H1 (cell line): Measurements from ENCODE around the gene ACACB. TPM values are rescaled to one million over a fixed set of nuclear protein-coding genes. Genes with fewer than 3 reads are reported as not detected.

Source experiments
- CTCF ChIA-PET: fragments of 300-600 bp; sonication (Branson Sonifier 250); formaldehyde crosslinking; loops from one replicate; lab custom pipeline; 2021; ENCODE audit not compliant: partially characterized antibody; lab: Charles Lee
- POLR2A ChIA-PET: fragments of 300-600 bp; sonication (Branson Sonifier 250); formaldehyde crosslinking; loops from one replicate; lab custom pipeline; 2021; ENCODE audit warnings: inconsistent platforms; ENCODE audit not compliant: partially characterized antibody; lab: Charles Lee
- DNase-seq, 2 experiments: peaks; one replicate each; pipeline versions ENCODE4 v3.0.0 to v3.0.0-alpha.2; 2010 to 2022; ENCODE audit warnings: low spot score in 2 of 2, low read depth in 1 of 2, mixed read lengths in 1 of 2
- FAIRE-seq: peaks from 2 replicates; lab custom pipeline; 2011; peaks lifted over from hg19 to GRCh38; lab: Jason Lieb, UNC
- H2AFZ ChIP-seq: 2 replicates; pipeline ENCODE4 v1.8.1; 2012; ENCODE audit warnings: low read length, inconsistent platforms
- H2AK5ac ChIP-seq: 2 replicates; pipeline ENCODE4 v1.6.1; 2013; ENCODE audit warnings: low read depth, low read length
- H2BK120ac ChIP-seq: replicated peaks from 2 replicates; pipeline ENCODE3; 2013; ENCODE audit warnings: low read depth, low read length, inconsistent platforms
- H2BK12ac ChIP-seq: 2 replicates; pipeline ENCODE4 v1.6.1; 2013; ENCODE audit warnings: low read depth, low read length
- H2BK15ac ChIP-seq: 2 replicates; pipeline ENCODE4 v1.6.1; 2013; ENCODE audit warnings: low read length
- H2BK20ac ChIP-seq: 2 replicates; pipeline ENCODE4 v1.6.1; 2013; ENCODE audit warnings: low read length
- H2BK5ac ChIP-seq: 2 replicates; pipeline ENCODE4 v1.6.1; 2013; ENCODE audit warnings: low read depth, low read length
- H3K14ac ChIP-seq: 2 replicates; pipeline ENCODE4 v1.6.1; 2013; ENCODE audit warnings: inconsistent platforms; ENCODE audit not compliant: insufficient read length
- H3K18ac ChIP-seq: 2 replicates; pipeline ENCODE4 v1.6.1; 2013; ENCODE audit warnings: low read length; ENCODE audit errors: extremely low read depth
- H3K23ac ChIP-seq: 2 replicates; pipeline ENCODE4 v1.6.1; 2013; ENCODE audit warnings: inconsistent platforms; ENCODE audit not compliant: insufficient read length
- H3K23me2 ChIP-seq: 2 replicates; pipeline ENCODE4 v1.6.1; 2013; ENCODE audit warnings: low read depth, low read length
- H3K27ac ChIP-seq: 2 replicates; pipeline ENCODE4 v1.6.1; 2011; ENCODE audit warnings: low read depth, low read length, inconsistent platforms
- H3K27me3 ChIP-seq, 4 experiments: replicated peaks in 1 of 4; 1 replicate in 1 of 4; 2 replicates in 3 of 4; pipeline versions ENCODE4 v1.6.1 to v1.8.1; 2011 to 2013; ENCODE audit warnings: low read length in 3 of 4, mild to moderate bottlenecking in 3 of 4, inconsistent platforms in 2 of 4, mixed read lengths in 2 of 4, moderate library complexity in 1 of 4; ENCODE audit not compliant: control insufficient read depth in 3 of 4, insufficient read depth in 3 of 4; ENCODE audit errors: extremely low read depth in 1 of 4
- H3K36me3 ChIP-seq, 4 experiments: 2 replicates each; pipeline versions ENCODE4 v1.6.1 to v1.8.1; 2011 to 2013; ENCODE audit warnings: mild to moderate bottlenecking in 4 of 4, low read length in 3 of 4, moderate library complexity in 2 of 4, control low read depth in 1 of 4, inconsistent platforms in 1 of 4; ENCODE audit not compliant: insufficient read depth in 4 of 4, control insufficient read depth in 2 of 4
- H3K4ac ChIP-seq: replicated peaks from 2 replicates; pipeline ENCODE3; 2013; ENCODE audit warnings: low read length, low read depth, mixed read lengths, inconsistent platforms; ENCODE audit not compliant: insufficient read length
- H3K4me1 ChIP-seq, 4 experiments: replicated peaks in 1 of 4; 1 replicate in 1 of 4; 2 replicates in 3 of 4; pipeline versions ENCODE4 v1.6.1 to v1.8.1; 2011 to 2013; ENCODE audit warnings: low read length in 3 of 4, inconsistent platforms in 2 of 4, mixed read lengths in 1 of 4; ENCODE audit not compliant: insufficient read depth in 4 of 4, control insufficient read depth in 3 of 4
- H3K4me2 ChIP-seq, 2 experiments: 2 replicates each; pipeline versions ENCODE4 v1.6.1 to v1.8.1; 2011 to 2013; ENCODE audit warnings: low read depth in 2 of 2, low read length in 2 of 2, control low read depth in 1 of 2, inconsistent platforms in 1 of 2, mild to moderate bottlenecking in 1 of 2; ENCODE audit not compliant: insufficient read depth in 1 of 2
- H3K4me3 ChIP-seq, 4 experiments: fragments of 200-600, 300-600 bp in 1 of 4; sonication (generic), shearing (Covaris generic), sonication (Bioruptor Twin) in 1 of 4; 2 replicates each; pipeline versions ENCODE4 v1.5.1 to v1.8.1; 2011 to 2016; ENCODE audit warnings: low read length in 4 of 4, low read depth in 3 of 4, control low read depth in 2 of 4, inconsistent platforms in 2 of 4, mild to moderate bottlenecking in 2 of 4, mixed read lengths in 1 of 4, moderate library complexity in 1 of 4; ENCODE audit not compliant: insufficient read depth in 2 of 4; ENCODE audit errors: extremely low read depth in 1 of 4
- H3K56ac ChIP-seq: replicated peaks from 2 replicates; pipeline ENCODE3; 2013; ENCODE audit warnings: low read depth, mild to moderate bottlenecking, mixed read lengths, low read length, inconsistent platforms; ENCODE audit not compliant: insufficient read length
- H3K79me1 ChIP-seq: 2 replicates; pipeline ENCODE4 v1.6.1; 2013; ENCODE audit warnings: low read depth, low read length, control low read depth
- H3K79me2 ChIP-seq, 2 experiments: 2 replicates each; pipeline versions ENCODE4 v1.6.1 to v1.8.1; 2012 to 2013; ENCODE audit warnings: low read length in 2 of 2, mild to moderate bottlenecking in 2 of 2, inconsistent platforms in 1 of 2; ENCODE audit not compliant: insufficient read depth in 2 of 2, control insufficient read depth in 1 of 2
- H3K9ac ChIP-seq, 4 experiments: replicated peaks in 1 of 4; 1 replicate in 1 of 4; 2 replicates in 3 of 4; pipeline versions ENCODE4 v1.6.1 to v1.8.1; 2011 to 2013; ENCODE audit warnings: low read depth in 3 of 4, low read length in 3 of 4, control low read depth in 2 of 4, mild to moderate bottlenecking in 2 of 4, moderate library complexity in 2 of 4, inconsistent platforms in 1 of 4; ENCODE audit errors: extremely low read depth in 1 of 4
- H3K9me3 ChIP-seq, 2 experiments: 2 replicates each; pipeline versions ENCODE4 v1.6.1 to v1.8.1; 2012 to 2013; ENCODE audit warnings: mild to moderate bottlenecking in 2 of 2, moderate library complexity in 2 of 2, control low read depth in 1 of 2, inconsistent platforms in 1 of 2, low read depth in 1 of 2, low read length in 1 of 2, mixed read lengths in 1 of 2; ENCODE audit not compliant: insufficient read depth in 2 of 2
- H4K20me1 ChIP-seq, 2 experiments: replicated peaks in 1 of 2; 2 replicates each; pipeline versions ENCODE3 to v1.8.1; 2011 to 2013; ENCODE audit warnings: inconsistent platforms in 2 of 2, low read length in 2 of 2, mild to moderate bottlenecking in 1 of 2; ENCODE audit not compliant: insufficient read depth in 2 of 2, control insufficient read depth in 1 of 2
- H4K5ac ChIP-seq: 2 replicates; pipeline ENCODE4 v1.6.1; 2013; ENCODE audit warnings: low read length, low read depth, mixed read lengths, inconsistent platforms; ENCODE audit not compliant: insufficient read length
- H4K8ac ChIP-seq: 2 replicates; pipeline ENCODE4 v1.8.0; 2013; ENCODE audit warnings: mild to moderate bottlenecking, moderate library complexity, low read length, inconsistent platforms; ENCODE audit not compliant: insufficient read depth; ENCODE audit errors: extremely low read depth
- H4K91ac ChIP-seq: replicated peaks from 2 replicates; pipeline ENCODE3; 2013; ENCODE audit warnings: low read length, mixed read lengths, inconsistent platforms; ENCODE audit not compliant: insufficient read length
- BCL11A ChIP-seq, 2 experiments: IDR thresholded peaks; one replicate each; pipeline ENCODE4 v1.6.1; 2011; ENCODE audit warnings: low read depth in 2 of 2, low read length in 2 of 2, mild to moderate bottlenecking in 2 of 2
- BRCA1 ChIP-seq: IDR thresholded peaks from 2 replicates; pipeline ENCODE4 v1.6.1; 2012; ENCODE audit warnings: low read depth, low read length, improper control_type of control experiment
- CEBPB ChIP-seq: IDR thresholded peaks from 2 replicates; pipeline ENCODE4 v1.6.1; 2012; ENCODE audit warnings: low read depth, low read length
- CHD1 ChIP-seq: IDR thresholded peaks from 2 replicates; pipeline ENCODE4 v1.6.1; 2012; ENCODE audit warnings: low read depth, low read length, improper control_type of control experiment
- JUN ChIP-seq: IDR thresholded peaks from 2 replicates; pipeline ENCODE4 v1.6.1; 2011; ENCODE audit warnings: low read depth, mild to moderate bottlenecking, improper control_type of control experiment, low read length
- KDM4A ChIP-seq: IDR thresholded peaks from one replicate; pipeline ENCODE4 v1.7.1; 2012; ENCODE audit warnings: low read depth, mild to moderate bottlenecking, moderate library complexity, low read length, inconsistent platforms; ENCODE audit not compliant: severe bottlenecking
- SIN3A ChIP-seq, 2 experiments: IDR thresholded peaks in 1 of 2; conservative IDR thresholded peaks in 1 of 2; 2 replicates each; pipeline ENCODE4 v1.6.1; 2011 to 2012; ENCODE audit warnings: low read length in 2 of 2, improper control_type of control experiment in 1 of 2, low read depth in 1 of 2, mild to moderate bottlenecking in 1 of 2
- SIX5 ChIP-seq: IDR thresholded peaks from 2 replicates; pipeline ENCODE4 v1.6.1; 2011; ENCODE audit warnings: mild to moderate bottlenecking, low read depth, low read length
- SRF ChIP-seq: IDR thresholded peaks from 2 replicates; pipeline ENCODE4 v1.6.1; 2011; ENCODE audit warnings: mild to moderate bottlenecking, low read depth, low read length, moderate library complexity
- TCF12 ChIP-seq: IDR thresholded peaks from 2 replicates; pipeline ENCODE4 v1.6.1; 2011; ENCODE audit warnings: low read depth, mild to moderate bottlenecking, low read length
- WGBS, 2 experiments: shearing (Covaris generic) in 1 of 2; methylation state at CpG; one replicate each; pipeline versions ENCODE4 v1.1.6 to v1.1.7; 2013 to 2015; ENCODE audit warnings: low lambda C conversion rate in 2 of 2, mixed read lengths in 2 of 2, inconsistent platforms in 1 of 2, low coverage in 1 of 2, missing lambda C conversion rate in 1 of 2; ENCODE audit not compliant: insufficient replicate concordance in 2 of 2, insufficient coverage in 1 of 2, insufficient read length in 1 of 2; ENCODE audit errors: extremely low coverage in 1 of 2, missing lambda C conversion rate in 1 of 2; 5-methylcytosine and 5-hydroxymethylcytosine counted together
- polyA plus RNA-seq, 7 experiments: library from polyadenylated mRNA; depleted of rRNA in 3 of 7; stranded (reverse) in 5 of 7; unstranded in 2 of 7; fragments of >200 nt in 5 of 7; fragments of 200-250 nt in 2 of 7; gene quantifications; 1 replicate in 5 of 7; 2 replicates in 1 of 7; 4 replicates in 1 of 7; pipeline versions ENCODE4 v1.2.1 to v1.2.3, GENCODE V29; 2011 to 2013; ENCODE audit warnings: missing spikeins in 2 of 7, mixed read lengths in 2 of 7
- total RNA-seq: library from RNA; stranded (reverse); fragmentation: NEBNext Ultra II Directional; extraction: Animal tissue kit (Norgen Biotek cat#: 25700); gene quantifications from 2 replicates; pipeline ENCODE4 v1.2.1, GENCODE V29; 2021

The ACACB gene
- total and polyA plus RNA-seq, 2 of the 8 experiments (the other 6 are each of a cell fraction or from before 2014, with no cell fraction given), result 5.8 to 15.3 TPM

DNA sequence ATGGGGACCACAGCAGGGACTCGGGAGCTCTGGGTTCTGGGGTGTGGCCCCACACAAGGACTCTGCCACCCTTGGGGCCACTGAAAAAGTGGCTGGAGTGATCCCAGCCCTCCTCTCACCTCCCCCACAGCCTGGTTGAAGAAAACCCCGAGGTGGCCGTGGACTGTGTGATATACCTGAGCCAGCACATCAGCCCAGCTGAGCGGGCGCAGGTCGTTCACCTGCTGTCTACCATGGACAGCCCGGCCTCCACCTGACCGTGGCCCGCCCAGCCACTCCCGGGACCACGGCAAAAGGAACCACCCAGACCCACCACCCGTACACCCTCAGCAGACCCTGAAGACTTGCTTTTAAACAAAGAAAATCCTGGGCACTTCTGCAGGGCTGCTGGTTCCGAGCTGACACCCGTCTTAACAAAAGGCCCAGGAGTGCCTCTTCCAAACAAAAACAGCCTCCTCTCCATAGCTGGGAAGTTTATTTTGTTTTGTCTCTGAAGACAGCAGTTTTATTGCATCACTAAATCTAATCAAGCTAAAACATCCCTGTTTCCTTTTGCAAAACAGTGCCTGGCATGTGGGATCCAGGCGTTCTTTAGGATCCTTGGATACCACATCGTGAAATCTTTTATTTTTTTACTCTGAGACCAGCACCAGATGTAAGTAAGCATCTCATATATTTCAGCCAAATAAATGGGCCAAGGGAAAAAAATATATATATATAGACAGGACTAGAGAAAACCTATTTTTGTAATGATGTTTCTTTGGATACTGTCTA is 149.9 kb downstream of the ACACB start:
- no peak overlapping the region for H3K56ac ChIP-seq
- no peaks in the 10 kb centered on the region for H3K79me1 ChIP-seq
- no peak overlapping the region for H4K8ac ChIP-seq
- no peak overlapping the region for H2AFZ ChIP-seq
- H3K27me3 ChIP-seq, result peaks cover 0 to 2% (median 0%) of the 10 kb centered on the region in 4 experiments; a peak in 1 of 7 replicates
- H3K27ac ChIP-seq, result no peak overlapping the region
- H3K4me3 ChIP-seq, result no peak overlapping the region
- H3K23ac ChIP-seq, result no peak overlapping the region
- ChIA-PET CTCF (interaction anchor here (0.6 to 9.8 kb wide), 10 partner anchors 12 to 1605 kb away, joined by 3 to 148 read pairs (median 4); partner anchors contain the start of gene MYO1H), POLR2A (no interaction called here)
- H4K20me1 ChIP-seq, result no peaks in the 10 kb centered on the region
- H3K9ac ChIP-seq, result no peak overlapping the region
- H2BK5ac ChIP-seq, result no peak overlapping the region
- no peak overlapping the region for H4K91ac ChIP-seq
- FAIRE-seq (no peak), DNase-seq (no peak)
- H3K4me2 ChIP-seq, result no peak overlapping the region
- no peak overlapping the region for H2BK12ac ChIP-seq
- H2BK120ac ChIP-seq, result no peak overlapping the region
- H3K18ac ChIP-seq, result no peak overlapping the region
- 83% methylated on average over 16 of the region's 16 CpGs; no CpG with 5 or more reads in 1 of the 2 experiments for WGBS, 2 experiments
- H3K23me2 ChIP-seq, result no peaks in the 10 kb centered on the region
- no peak overlapping the region for H3K4ac ChIP-seq
- no peak overlapping the region for H4K5ac ChIP-seq
- no peak overlapping the region for H2BK15ac ChIP-seq
- H3K79me2 ChIP-seq, result no peaks in the 10 kb centered on the region
- no peaks in the 10 kb centered on the region for H3K9me3 ChIP-seq
- no peak overlapping the region for H2BK20ac ChIP-seq
- no peaks in the 10 kb centered on the region for H3K36me3 ChIP-seq
- no peak for TF ChIP-seq BCL11A (IDR thresholded peaks at IDR 0.05; ENCODE audit: low read depth in 2 of 2, low read length in 2 of 2)
- no peak for TF ChIP-seq SRF
- TF ChIP-seq KDM4A, result no peak
- TF ChIP-seq CEBPB, result no peak
- TF ChIP-seq SIX5, result no peak
- TF ChIP-seq JUN, result no peak
- no peak for TF ChIP-seq CHD1
- no peak for TF ChIP-seq BRCA1
- TF ChIP-seq TCF12, result no peak
- no peak for TF ChIP-seq SIN3A (conservative IDR thresholded peaks at IDR 0.05 in 1 of 2, IDR thresholded peaks at IDR 0.05 in 1 of 2; ENCODE audit: low read depth in 1 of 2, low read length in 2 of 2)
- no peak overlapping the region for H3K14ac ChIP-seq
- no peaks in the 10 kb centered on the region for H3K4me1 ChIP-seq
- H2AK5ac ChIP-seq, result no peak overlapping the region
